Upper lobe of left lung (tissue), 4 donors: Measurements from ENCODE around the gene NISCH.

Experiments
- POLR2A ChIP-seq, 4 donors: fragments of 450-650 bp; IDR thresholded peaks; one replicate each; pipeline ENCODE4 v1.5.1; 2016 to 2017; ENCODE audit warnings: antibody characterized with exemption in 4 of 4, mild to moderate bottlenecking in 2 of 4
- POLR2AphosphoS5 ChIP-seq, 2 donors: sonication (generic); formaldehyde crosslinking; IDR thresholded peaks; one replicate each; pipeline ENCODE4 v1.5.1; 2017; ENCODE audit warnings: antibody characterized with exemption in 2 of 2

DNA sequence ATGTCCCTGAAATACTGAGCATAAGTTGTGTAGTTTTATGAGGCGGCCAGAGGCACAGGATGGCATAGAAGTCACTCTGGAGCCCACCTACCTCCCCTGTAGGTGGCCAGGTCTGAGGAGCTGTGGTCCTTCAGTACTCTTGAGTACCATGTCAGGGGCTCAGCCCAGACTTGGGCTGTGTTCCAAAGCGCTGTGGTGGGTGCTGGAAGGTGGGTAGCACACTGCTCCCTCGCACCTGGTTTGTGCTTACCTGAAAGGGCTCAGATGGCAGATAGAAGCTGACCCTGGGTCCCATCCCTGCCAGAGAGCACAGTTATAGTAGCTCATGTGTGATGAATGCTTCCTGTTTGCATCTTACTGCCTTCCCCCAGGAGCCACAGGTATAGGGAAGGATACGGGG, 15.5 kb downstream of the NISCH start:
- TF ChIP-seq POLR2A (IDR thresholded peaks at IDR 0.05): no peak
- TF ChIP-seq POLR2AphosphoS5 (IDR thresholded peaks at IDR 0.05): no peak
